Measurements from ENCODE around the gene WHRN.
A peak's percentile ranks its signal among the peaks of the same experiment; 100 is the strongest.

WHRN gene

GRCh38 chr9:114493521-114494184 is 11.6 kb downstream of the WHRN start:
- TF ChIP-seq CTCF (IDR thresholded peaks at IDR 0.05; ENCODE audit: extremely low read depth, insufficient read depth, missing control alignments) = no peak
- no peak for DNase-seq (ENCODE audit: low spot score)
- in situ Hi-C loops (cut with MboI; ENCODE audit: low pct_unique_long_range_greater_than_20kb, low sequenced_read_pairs, unreplicated experiment) = no loop called here

GRCh38 chr9:114492991-114493390 is 12.3 kb downstream of the WHRN start:
- DNase-seq (ENCODE audit: low spot score) = no peak
- TF ChIP-seq CTCF (IDR thresholded peaks at IDR 0.05; ENCODE audit: extremely low read depth, insufficient read depth, missing control alignments) = no peak
- in situ Hi-C loops (cut with MboI; ENCODE audit: low pct_unique_long_range_greater_than_20kb, low sequenced_read_pairs, unreplicated experiment) = no loop called here

- DNase-seq (ENCODE audit: low spot score) = no peak
- in situ Hi-C loops (cut with MboI; ENCODE audit: low pct_unique_long_range_greater_than_20kb, low sequenced_read_pairs, unreplicated experiment) = no loop called here
- no peak for TF ChIP-seq CTCF (IDR thresholded peaks at IDR 0.05; ENCODE audit: extremely low read depth, insufficient read depth, missing control alignments)
Measured at GRCh38 chr9:114491430-114492003, 13.8 kb downstream of the WHRN start.

- in situ Hi-C loops (cut with MboI; ENCODE audit: low pct_unique_long_range_greater_than_20kb, low sequenced_read_pairs, unreplicated experiment) = no loop called here
Measured at GRCh38 chr9:114489928-114490327, 15.3 kb downstream of the WHRN start.

GRCh38 chr9:114488398-114489129 is 16.7 kb downstream of the WHRN start:
- in situ Hi-C loops (cut with MboI; ENCODE audit: low pct_unique_long_range_greater_than_20kb, low sequenced_read_pairs, unreplicated experiment) = no loop called here
- TF ChIP-seq CTCF (IDR thresholded peaks at IDR 0.05; ENCODE audit: extremely low read depth, insufficient read depth, missing control alignments) = no peak
- peak; percentile 41 for DNase-seq (ENCODE audit: low spot score)

More at GRCh38 chr9:114489928-114490327, 15.3 kb downstream of the WHRN start:
- DNase-seq (ENCODE audit: low spot score) = no peak
- TF ChIP-seq CTCF (IDR thresholded peaks at IDR 0.05; ENCODE audit: extremely low read depth, insufficient read depth, missing control alignments) = no peak

- in situ Hi-C loops (cut with MboI; ENCODE audit: low pct_unique_long_range_greater_than_20kb, low sequenced_read_pairs, unreplicated experiment) = no loop called here
- peak; percentile 78 for TF ChIP-seq CTCF (IDR thresholded peaks at IDR 0.05; ENCODE audit: extremely low read depth, insufficient read depth, missing control alignments)
Measured at GRCh38 chr9:114487607-114488300, 17.5 kb downstream of the WHRN start.

More at GRCh38 chr9:114487607-114488300, 17.5 kb downstream of the WHRN start:
- DNase-seq (ENCODE audit: low spot score) = peak; percentile 63
